A549 (cell line): ENCODE results near the gene TMSB4X.
A peak's percentile ranks its signal among the peaks of the same experiment; 100 is the strongest.

Source experiments
- CEBPB ChIP-seq, 2 experiments: fragments of >200 bp in 1 of 2; sonication (Bioruptor Twin) in 1 of 2; formaldehyde crosslinking in 1 of 2; IDR thresholded peaks; 2 replicates each; pipeline ENCODE4 v1.6.1; 2012 to 2016
- ESRRA ChIP-seq: fragments of 150-350 bp; IDR thresholded peaks from 2 replicates; pipeline ENCODE4 v1.6.1; 2014; ENCODE audit warnings: mild to moderate bottlenecking, low read length, borderline replicate concordance
- HDAC2 ChIP-seq: fragments of 200-600 bp; sonication (generic); IDR thresholded peaks from 2 replicates; pipeline ENCODE4 v1.6.1; 2016
- POLR2A ChIP-seq: IDR thresholded peaks from 2 replicates; pipeline ENCODE4 v1.6.1; 2012; ENCODE audit warnings: mild to moderate bottlenecking, low read length
- POLR2AphosphoS2 ChIP-seq: conservative IDR thresholded peaks from 2 replicates; pipeline ENCODE4 v1.6.1; 2012; ENCODE audit warnings: low read length, improper control_type of control experiment, inconsistent platforms
- RAD21 ChIP-seq, 2 experiments: fragments of >200 bp in 1 of 2; sonication (Bioruptor Twin) in 1 of 2; formaldehyde crosslinking in 1 of 2; IDR thresholded peaks in 1 of 2; conservative IDR thresholded peaks in 1 of 2; 2 replicates in 1 of 2; 3 replicates in 1 of 2; pipeline ENCODE4 v1.6.1; 2012 to 2018; ENCODE audit warnings: inconsistent platforms in 1 of 2
- SREBF2 ChIP-seq: fragments of 450-650 bp; IDR thresholded peaks from 2 replicates; pipeline ENCODE4 v1.6.1; 2014; ENCODE audit warnings: mild to moderate bottlenecking, moderate library complexity
- TF ChIP-seq, protein P1 (sequence below): fragments of 450-650 bp; IDR thresholded peaks from 2 replicates; pipeline ENCODE4 v1.6.1; 2014; ENCODE audit warnings: antibody characterized with exemption
- TF ChIP-seq, protein P2 (sequence below): fragments of >200 bp; sonication (Bioruptor Twin); formaldehyde crosslinking; IDR thresholded peaks from 3 replicates; pipeline ENCODE4 v1.5.1; 2016

GRCh38 chrX:12949927-12950656 lies 24.8 kb upstream of the TMSB4X start:
- TF ChIP-seq ESRRA (no peak), RAD21 (conservative IDR thresholded peaks at IDR 0.05 in 1 of 2, IDR thresholded peaks at IDR 0.05 in 1 of 2) (no peak), SREBF2 (no peak), CEBPB (IDR thresholded peaks at IDR 0.05) (no peak), POLR2A (no peak), POLR2AphosphoS2 (no peak), HDAC2 (no peak)
- TF ChIP-seq, protein P1, sequence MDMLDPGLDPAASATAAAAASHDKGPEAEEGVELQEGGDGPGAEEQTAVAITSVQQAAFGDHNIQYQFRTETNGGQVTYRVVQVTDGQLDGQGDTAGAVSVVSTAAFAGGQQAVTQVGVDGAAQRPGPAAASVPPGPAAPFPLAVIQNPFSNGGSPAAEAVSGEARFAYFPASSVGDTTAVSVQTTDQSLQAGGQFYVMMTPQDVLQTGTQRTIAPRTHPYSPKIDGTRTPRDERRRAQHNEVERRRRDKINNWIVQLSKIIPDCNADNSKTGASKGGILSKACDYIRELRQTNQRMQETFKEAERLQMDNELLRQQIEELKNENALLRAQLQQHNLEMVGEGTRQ = 0 out of 2 replicates have a peak, but pooled peaks have one; percentile 36
- TF ChIP-seq, protein P2, sequence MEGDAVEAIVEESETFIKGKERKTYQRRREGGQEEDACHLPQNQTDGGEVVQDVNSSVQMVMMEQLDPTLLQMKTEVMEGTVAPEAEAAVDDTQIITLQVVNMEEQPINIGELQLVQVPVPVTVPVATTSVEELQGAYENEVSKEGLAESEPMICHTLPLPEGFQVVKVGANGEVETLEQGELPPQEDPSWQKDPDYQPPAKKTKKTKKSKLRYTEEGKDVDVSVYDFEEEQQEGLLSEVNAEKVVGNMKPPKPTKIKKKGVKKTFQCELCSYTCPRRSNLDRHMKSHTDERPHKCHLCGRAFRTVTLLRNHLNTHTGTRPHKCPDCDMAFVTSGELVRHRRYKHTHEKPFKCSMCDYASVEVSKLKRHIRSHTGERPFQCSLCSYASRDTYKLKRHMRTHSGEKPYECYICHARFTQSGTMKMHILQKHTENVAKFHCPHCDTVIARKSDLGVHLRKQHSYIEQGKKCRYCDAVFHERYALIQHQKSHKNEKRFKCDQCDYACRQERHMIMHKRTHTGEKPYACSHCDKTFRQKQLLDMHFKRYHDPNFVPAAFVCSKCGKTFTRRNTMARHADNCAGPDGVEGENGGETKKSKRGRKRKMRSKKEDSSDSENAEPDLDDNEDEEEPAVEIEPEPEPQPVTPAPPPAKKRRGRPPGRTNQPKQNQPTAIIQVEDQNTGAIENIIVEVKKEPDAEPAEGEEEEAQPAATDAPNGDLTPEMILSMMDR = no peak
